Gastroesophageal sphincter (tissue), 3 donors: Measurements from ENCODE around the gene CPN2.

ENCODE experiments used
- CTCF ChIP-seq, 4 experiments: fragments of 200-600 bp in 2 of 4; fragments of 450-650 bp in 2 of 4; sonication (generic) in 1 of 4; IDR thresholded peaks; one replicate each; pipeline ENCODE4 v1.5.1; 2017 to 2019; ENCODE audit warnings: antibody characterized with exemption in 4 of 4, mild to moderate bottlenecking in 2 of 4, moderate library complexity in 2 of 4
- POLR2A ChIP-seq, 2 donors: fragments of 450-650 bp; IDR thresholded peaks; one replicate each; pipeline ENCODE4 v1.6.1; 2017; ENCODE audit warnings: antibody characterized with exemption in 2 of 2, mild to moderate bottlenecking in 2 of 2, moderate library complexity in 1 of 2
- POLR2AphosphoS5 ChIP-seq: sonication (generic); formaldehyde crosslinking; IDR thresholded peaks from one replicate; pipeline ENCODE4 v1.6.1; 2017; ENCODE audit warnings: antibody characterized with exemption

DNA sequence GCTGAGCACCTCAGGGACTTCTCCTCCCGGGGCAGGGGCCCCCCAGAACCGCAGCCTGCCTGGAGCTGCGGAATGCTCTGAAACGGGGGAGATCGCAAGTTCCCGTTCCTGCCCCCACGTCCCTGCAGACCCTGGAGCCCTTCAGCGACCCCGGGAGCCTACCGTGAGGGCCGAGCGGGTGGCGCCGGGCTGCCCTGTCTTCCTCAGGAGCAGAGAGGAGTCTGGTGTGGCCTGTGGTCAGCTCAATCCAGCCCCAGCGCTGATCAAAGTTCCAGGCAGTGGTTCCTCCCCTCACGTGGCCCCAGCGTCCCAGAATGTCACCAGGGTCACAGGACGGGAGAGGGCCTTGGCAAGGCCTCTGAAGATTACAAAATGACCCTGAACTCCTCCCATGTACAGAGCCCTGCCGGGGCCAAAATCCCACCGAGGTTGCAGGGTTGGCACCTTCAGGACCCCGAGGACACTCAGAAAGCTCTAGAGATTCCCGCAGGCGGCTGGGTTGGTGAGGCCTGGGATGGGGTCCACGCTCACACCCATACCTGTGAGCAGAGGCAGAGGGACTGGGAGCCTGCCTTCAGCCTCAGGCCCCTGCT is at the start of gene CPN2:
- TF ChIP-seq CTCF (IDR thresholded peaks at IDR 0.05) = no peak
- TF ChIP-seq POLR2A (IDR thresholded peaks at IDR 0.05) = no peak
- TF ChIP-seq POLR2AphosphoS5 = no peak
